VCaP (cell line): ENCODE data around the gene MAP3K5.

Experiments used
- H3K27ac ChIP-seq: fragments of 450-650 bp; 2 replicates; pipeline ENCODE4 v1.5.1; 2017
- TF ChIP-seq, protein P1 (sequence below): fragments of 450-650 bp; conservative IDR thresholded peaks from 2 replicates; pipeline ENCODE4 v1.5.1; 2017; ENCODE audit warnings: mild to moderate bottlenecking, moderate library complexity

The MAP3K5 gene

GRCh38 chr6:136609873-136610706, 182.2 kb downstream of the MAP3K5 start:
- H3K27ac ChIP-seq, result peak overlapping the region; percentile 91

DNA sequence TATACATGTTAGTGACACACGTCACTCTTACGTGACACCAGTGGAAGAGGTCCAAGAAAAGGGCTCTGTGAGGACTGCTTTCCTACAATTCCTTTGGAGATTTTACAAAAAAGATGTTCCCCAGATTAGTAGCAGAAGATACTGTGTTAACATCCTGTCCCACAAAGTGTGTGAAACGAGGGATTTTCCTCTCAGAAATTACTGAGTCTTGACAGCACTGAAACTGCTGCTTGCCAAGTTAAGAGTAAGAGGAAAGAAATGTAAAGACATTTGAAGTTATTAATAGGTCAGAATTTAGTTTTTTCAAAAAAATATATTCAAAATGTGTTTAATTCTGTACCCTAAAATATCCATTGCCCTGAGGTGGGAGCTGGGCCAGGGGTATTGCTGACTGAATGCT, 183.3 kb downstream of the MAP3K5 start:
- TF ChIP-seq, protein P1, sequence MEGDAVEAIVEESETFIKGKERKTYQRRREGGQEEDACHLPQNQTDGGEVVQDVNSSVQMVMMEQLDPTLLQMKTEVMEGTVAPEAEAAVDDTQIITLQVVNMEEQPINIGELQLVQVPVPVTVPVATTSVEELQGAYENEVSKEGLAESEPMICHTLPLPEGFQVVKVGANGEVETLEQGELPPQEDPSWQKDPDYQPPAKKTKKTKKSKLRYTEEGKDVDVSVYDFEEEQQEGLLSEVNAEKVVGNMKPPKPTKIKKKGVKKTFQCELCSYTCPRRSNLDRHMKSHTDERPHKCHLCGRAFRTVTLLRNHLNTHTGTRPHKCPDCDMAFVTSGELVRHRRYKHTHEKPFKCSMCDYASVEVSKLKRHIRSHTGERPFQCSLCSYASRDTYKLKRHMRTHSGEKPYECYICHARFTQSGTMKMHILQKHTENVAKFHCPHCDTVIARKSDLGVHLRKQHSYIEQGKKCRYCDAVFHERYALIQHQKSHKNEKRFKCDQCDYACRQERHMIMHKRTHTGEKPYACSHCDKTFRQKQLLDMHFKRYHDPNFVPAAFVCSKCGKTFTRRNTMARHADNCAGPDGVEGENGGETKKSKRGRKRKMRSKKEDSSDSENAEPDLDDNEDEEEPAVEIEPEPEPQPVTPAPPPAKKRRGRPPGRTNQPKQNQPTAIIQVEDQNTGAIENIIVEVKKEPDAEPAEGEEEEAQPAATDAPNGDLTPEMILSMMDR, result no peak
- H3K27ac ChIP-seq, result peak overlapping the region; percentile 91

More at GRCh38 chr6:136609873-136610706, 182.2 kb downstream of the MAP3K5 start:
- TF ChIP-seq, protein P1, result no peak

DNA sequence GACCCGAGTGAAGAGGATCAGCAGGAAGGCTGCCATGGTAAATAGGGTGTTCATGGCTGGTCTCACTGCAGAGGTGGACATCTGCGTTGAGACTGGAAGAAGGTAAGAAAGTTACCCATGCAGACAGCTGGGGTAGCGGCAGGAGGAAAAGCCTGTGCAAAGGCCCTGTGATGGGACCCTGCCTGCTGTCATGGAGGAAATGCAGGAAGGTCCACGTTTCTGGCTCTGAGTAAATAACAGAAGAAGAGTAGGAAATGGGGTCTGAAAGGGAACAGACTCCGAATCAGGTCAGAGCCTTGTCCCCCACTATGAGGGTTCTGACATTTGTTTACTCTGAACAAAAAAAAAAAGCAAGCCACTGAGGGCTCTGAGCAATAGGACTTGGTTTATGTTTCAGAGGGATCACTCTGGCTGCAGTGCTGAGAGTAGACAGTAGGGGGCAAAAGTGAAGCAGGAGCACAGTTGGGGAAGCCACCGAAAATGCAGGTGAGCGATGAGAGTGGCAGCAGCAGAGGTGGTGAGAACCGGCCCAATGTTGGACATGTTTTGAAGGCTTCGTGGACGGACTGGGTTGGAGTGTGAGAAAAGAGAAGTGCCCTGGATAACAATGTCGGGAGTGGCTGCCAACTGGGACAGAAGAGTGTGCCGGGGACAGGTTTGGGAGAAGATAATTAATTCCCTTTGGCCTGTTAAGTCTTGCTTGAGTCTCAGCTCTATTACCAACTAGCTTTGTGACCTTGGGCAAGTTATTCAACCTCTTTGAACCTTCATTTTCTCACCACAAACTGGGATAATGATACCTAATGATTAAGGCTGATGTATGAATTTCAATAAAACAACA, 184.1 kb downstream of the MAP3K5 start:
- peak overlapping the region; percentile 91 for H3K27ac ChIP-seq
- TF ChIP-seq, protein P1, result peak; percentile 64

- TF ChIP-seq, protein P1, result no peak
- peak overlapping the region; percentile 91 for H3K27ac ChIP-seq
Measured at GRCh38 chr6:136607204-136607931, 184.9 kb downstream of the MAP3K5 start.

DNA sequence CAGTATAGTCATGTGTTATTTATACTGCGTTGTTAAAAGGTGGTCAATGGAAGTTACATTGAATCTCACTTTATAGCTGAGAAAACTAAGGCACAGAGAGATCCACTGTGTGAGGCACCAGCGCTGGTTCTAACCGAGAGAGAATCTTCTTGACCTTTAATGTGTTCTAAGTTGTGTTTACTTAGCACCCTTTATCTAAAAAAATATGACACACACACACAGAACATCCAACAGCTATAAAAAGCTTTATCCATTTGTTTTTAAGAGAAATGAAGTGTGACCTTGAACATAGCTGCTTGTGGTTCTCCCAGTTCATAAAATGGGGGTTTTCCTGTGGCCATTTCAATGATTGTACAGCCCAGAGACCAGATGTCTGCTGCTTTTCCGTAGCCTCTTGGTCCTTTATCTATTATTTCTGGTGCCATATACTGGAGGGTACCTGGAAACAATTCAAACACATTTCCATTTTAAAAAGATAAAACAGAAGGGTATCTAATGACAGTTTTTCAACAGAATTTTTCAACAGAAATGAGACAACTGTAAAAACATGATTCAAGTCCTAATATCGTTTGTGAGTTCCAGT, 187.3 kb downstream of the MAP3K5 start:
- peak overlapping the region; percentile 91 for H3K27ac ChIP-seq
- TF ChIP-seq, protein P1, result no peak

DNA sequence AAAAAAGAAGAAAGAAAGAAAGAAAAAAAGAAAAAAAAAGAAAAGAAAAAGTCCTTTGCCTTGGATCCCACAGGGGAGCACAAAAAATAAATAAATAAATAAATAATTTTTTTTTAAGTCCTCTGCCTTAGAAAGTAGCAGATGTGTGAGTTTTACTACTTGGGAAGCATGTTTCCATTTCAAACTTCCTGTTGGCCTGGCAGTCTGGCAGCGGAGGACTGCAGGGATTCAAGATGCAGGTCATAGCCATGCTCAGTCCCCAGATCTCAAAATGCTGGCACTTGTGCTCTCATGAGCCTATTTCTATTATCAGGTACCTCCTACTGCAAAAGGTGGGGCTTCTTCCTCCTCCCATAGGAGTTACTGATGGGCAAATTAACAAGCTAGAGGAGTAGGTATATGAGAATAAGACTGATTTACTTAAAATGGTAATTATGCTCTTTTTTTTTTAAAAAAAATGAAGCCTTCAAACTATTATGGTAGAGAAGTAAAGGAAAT, 187.9 kb downstream of the MAP3K5 start:
- peak overlapping the region; percentile 91 for H3K27ac ChIP-seq
- TF ChIP-seq, protein P1, result no peak
